Astrocyte (in vitro differentiated cells and primary cell): ENCODE results near the gene HES1. TPM values are rescaled to one million over a fixed set of nuclear protein-coding genes. Genes with fewer than 3 reads are reported as not detected.

Source experiments
- DNase-seq: peaks from one replicate; pipeline ENCODE4 v3.0.0-alpha.2; 2010; ENCODE audit warnings: low read depth
- FAIRE-seq: peaks from 2 replicates; lab custom pipeline; 2011; peaks lifted over from hg19 to GRCh38; lab: Jason Lieb, UNC
- H2AFZ ChIP-seq: 2 replicates; pipeline ENCODE4 v1.6.0; 2012; ENCODE audit warnings: low read depth, low read length, inconsistent platforms
- H3K27ac ChIP-seq: 2 replicates; pipeline ENCODE4 v1.5.1; 2011; ENCODE audit warnings: low read depth, low read length, inconsistent platforms
- H3K27me3 ChIP-seq: 2 replicates; pipeline ENCODE4 v1.6.0; 2011; ENCODE audit warnings: low read length, inconsistent platforms; ENCODE audit not compliant: insufficient read depth
- H3K36me3 ChIP-seq: 2 replicates; pipeline ENCODE4 v1.5.1; 2011; ENCODE audit warnings: low read length, inconsistent platforms; ENCODE audit not compliant: insufficient read depth
- H3K4me1 ChIP-seq: 2 replicates; pipeline ENCODE4 v1.5.1; 2011; ENCODE audit warnings: low read length, inconsistent platforms; ENCODE audit not compliant: insufficient read depth
- H3K4me2 ChIP-seq: 2 replicates; pipeline ENCODE4 v1.6.0; 2012; ENCODE audit warnings: low read length, inconsistent platforms
- H3K4me3 ChIP-seq: 2 replicates; pipeline ENCODE4 v1.5.1; 2011; ENCODE audit warnings: low read depth, mild to moderate bottlenecking, low read length, inconsistent platforms; ENCODE audit not compliant: insufficient read depth
- H3K79me2 ChIP-seq: 2 replicates; pipeline ENCODE4 v1.6.0; 2012; ENCODE audit warnings: mild to moderate bottlenecking, low read length, inconsistent platforms; ENCODE audit not compliant: insufficient read depth
- H3K9ac ChIP-seq: 2 replicates; pipeline ENCODE4 v1.6.0; 2012; ENCODE audit warnings: mild to moderate bottlenecking, low read length, inconsistent platforms
- H3K9me3 ChIP-seq: 2 replicates; pipeline ENCODE4 v1.5.1; 2012; ENCODE audit warnings: low read depth, mild to moderate bottlenecking, low read length, inconsistent platforms; ENCODE audit not compliant: insufficient read depth
- H4K20me1 ChIP-seq: 2 replicates; pipeline ENCODE4 v1.6.0; 2012; ENCODE audit warnings: low read length, inconsistent platforms; ENCODE audit not compliant: insufficient read depth
- H3K27ac Mint-ChIP-seq: one replicate; pipeline ENCODE4 v1.8.0; 2021; ENCODE audit warnings: mild to moderate bottlenecking, mixed read lengths; ENCODE audit not compliant: unreplicated experiment
- H3K27me3 Mint-ChIP-seq: one replicate; pipeline ENCODE4 v1.8.0; 2021; ENCODE audit warnings: low read depth, mixed read lengths; ENCODE audit not compliant: unreplicated experiment
- H3K36me3 Mint-ChIP-seq: one replicate; pipeline ENCODE4 v1.8.0; 2021; ENCODE audit warnings: low read depth, mixed read lengths; ENCODE audit not compliant: unreplicated experiment
- H3K4me1 Mint-ChIP-seq: one replicate; pipeline ENCODE4 v1.8.0; 2021; ENCODE audit warnings: low read depth, mixed read lengths; ENCODE audit not compliant: unreplicated experiment
- H3K4me3 Mint-ChIP-seq: one replicate; pipeline ENCODE4 v1.8.0; 2021; ENCODE audit warnings: mild to moderate bottlenecking, moderate library complexity, mixed read lengths; ENCODE audit not compliant: unreplicated experiment
- H3K9me3 Mint-ChIP-seq: one replicate; pipeline ENCODE4 v1.8.0; 2021; ENCODE audit warnings: mild to moderate bottlenecking, mixed read lengths; ENCODE audit not compliant: unreplicated experiment
- CTCF ChIP-seq: IDR thresholded peaks from 2 replicates; pipeline ENCODE4 v1.5.1; 2011; ENCODE audit warnings: low read depth, mild to moderate bottlenecking, inconsistent platforms, low read length, moderate library complexity; ENCODE audit not compliant: insufficient read depth
- EZH2 ChIP-seq: IDR thresholded peaks from 2 replicates; pipeline ENCODE4 v1.6.1; 2012; ENCODE audit warnings: mild to moderate bottlenecking, low read length, inconsistent platforms; ENCODE audit not compliant: insufficient read depth
- total RNA-seq: library from RNA; stranded (reverse); gene quantifications from 2 replicates; pipeline ENCODE4 v1.2.1, GENCODE V29; 2021

The HES1 gene
- total RNA-seq, 1 donor from 2014 or later, result 46.5 TPM

GRCh38 chr3:194098843-194099183, 37.1 kb upstream of the HES1 start:
- DNase-seq (no peak), FAIRE-seq (no peak)
- H3K9me3 Mint-ChIP-seq, result peaks cover 8% of the 10 kb centered on the region
- Histone ChIP-seq H3K9ac (no peak overlapping the region), H3K4me2 (no peak overlapping the region), H2AFZ (no peak overlapping the region), H3K79me2 (no peaks in the 10 kb centered on the region), H3K4me3 (no peak overlapping the region), H3K36me3 (no peaks in the 10 kb centered on the region), H3K4me1 (no peaks in the 10 kb centered on the region), H3K9me3 (peaks cover 2% of the 10 kb centered on the region), H4K20me1 (no peaks in the 10 kb centered on the region), H3K27me3 (peaks cover 58% of the 10 kb centered on the region), H3K27ac (no peak overlapping the region)
- H3K4me1 Mint-ChIP-seq, result peaks cover 15% of the 10 kb centered on the region
- H3K27me3 Mint-ChIP-seq, result peaks cover 79% of the 10 kb centered on the region
- H3K4me3 Mint-ChIP-seq, result no peak overlapping the region
- no peak overlapping the region for H3K27ac Mint-ChIP-seq
- TF ChIP-seq EZH2 (no peak), CTCF (no peak)
- peaks cover 1% of the 10 kb centered on the region for H3K36me3 Mint-ChIP-seq

- Mint-ChIP-seq H3K27ac (no peak overlapping the region), H3K9me3 (peaks cover 8% of the 10 kb centered on the region), H3K36me3 (peaks cover 1% of the 10 kb centered on the region), H3K27me3 (peaks cover 79% of the 10 kb centered on the region), H3K4me3 (no peak overlapping the region), H3K4me1 (peaks cover 15% of the 10 kb centered on the region)
- Histone ChIP-seq H3K4me3 (no peak overlapping the region), H3K4me2 (no peak overlapping the region), H3K9me3 (peaks cover 2% of the 10 kb centered on the region), H3K27ac (no peak overlapping the region), H3K27me3 (peaks cover 59% of the 10 kb centered on the region), H4K20me1 (no peaks in the 10 kb centered on the region), H3K9ac (no peak overlapping the region), H2AFZ (no peak overlapping the region), H3K36me3 (no peaks in the 10 kb centered on the region), H3K79me2 (no peaks in the 10 kb centered on the region), H3K4me1 (no peaks in the 10 kb centered on the region)
- FAIRE-seq (no peak), DNase-seq (no peak)
- TF ChIP-seq CTCF (no peak), EZH2 (no peak)
These were observed 36.7 kb upstream of the HES1 start for GRCh38 chr3:194099215-194099614.

GRCh38 chr3:194100856-194101390, 35.0 kb upstream of the HES1 start:
- H3K27me3 Mint-ChIP-seq, result peaks cover 86% of the 10 kb centered on the region
- H3K9ac ChIP-seq, result no peak overlapping the region
- DNase-seq (no peak), FAIRE-seq (no peak)
- H3K9me3 Mint-ChIP-seq, result peaks cover 8% of the 10 kb centered on the region
- H3K36me3 Mint-ChIP-seq, result peaks cover 1% of the 10 kb centered on the region
- H3K27me3 ChIP-seq, result peaks cover 72% of the 10 kb centered on the region
- no peaks in the 10 kb centered on the region for H3K4me1 ChIP-seq
- H3K4me1 Mint-ChIP-seq, result peaks cover 12% of the 10 kb centered on the region
- no peaks in the 10 kb centered on the region for H4K20me1 ChIP-seq
- peaks cover 2% of the 10 kb centered on the region for H3K9me3 ChIP-seq
- TF ChIP-seq EZH2 (no peak), CTCF (no peak)
- no peak overlapping the region for H3K27ac ChIP-seq
- no peak overlapping the region for H3K4me2 ChIP-seq
- H3K36me3 ChIP-seq, result no peaks in the 10 kb centered on the region
- no peak overlapping the region for H3K4me3 Mint-ChIP-seq
- H3K79me2 ChIP-seq, result no peaks in the 10 kb centered on the region
- no peak overlapping the region for H2AFZ ChIP-seq
- H3K27ac Mint-ChIP-seq, result no peak overlapping the region
- no peak overlapping the region for H3K4me3 ChIP-seq
